HS-5 (cell line): Measurements from ENCODE around the gene ANKRD2.
"Not testable (repeated sequence)": the region's sequence is repeated elsewhere in the genome, so short reads cannot be mapped to it uniquely, and the experiment has no call there.

ENCODE experiments used
- DNase-seq: peaks from one replicate; pipeline ENCODE4 v3.0.0-alpha.2; 2012; ENCODE audit warnings: low read depth

ANKRD2 gene

DNA sequence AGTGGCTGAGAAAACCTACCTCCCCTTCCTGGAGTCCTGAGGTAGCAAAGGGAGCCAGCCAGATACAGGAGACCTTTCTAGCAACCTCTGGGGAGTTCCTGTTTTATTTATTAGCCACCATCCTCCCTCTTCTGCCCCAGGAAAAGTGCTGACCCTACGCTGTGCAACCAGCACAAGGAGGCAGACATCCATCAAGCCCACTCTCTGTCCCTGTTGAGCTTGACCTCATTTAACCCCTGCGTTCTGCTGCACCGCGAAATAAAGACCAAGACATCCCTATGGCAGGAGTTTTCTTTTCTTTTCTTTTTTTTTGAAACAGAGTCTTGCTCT, 25.3 kb upstream of the ANKRD2 start:
- DNase-seq, result no peak

DNA sequence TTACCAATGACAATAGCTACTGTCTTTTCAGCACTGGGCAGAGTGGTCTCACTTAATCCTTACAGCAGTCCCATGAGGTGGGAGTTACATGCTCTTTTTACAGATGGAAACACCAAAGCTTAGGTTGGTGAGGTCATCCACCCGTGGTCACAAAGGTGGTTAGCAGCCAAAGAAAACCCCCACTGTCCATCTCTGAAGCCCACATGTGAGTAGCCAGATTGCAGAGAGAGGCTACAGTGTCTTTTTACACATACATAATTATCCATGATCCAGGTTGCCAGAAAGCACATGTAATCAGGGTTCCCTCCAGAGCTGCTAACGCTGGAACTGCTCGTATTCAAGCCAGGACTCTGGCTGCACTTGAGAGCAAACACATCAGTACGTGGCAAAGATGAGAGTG, 24.6 kb upstream of the ANKRD2 start:
- DNase-seq, result no peak

DNA sequence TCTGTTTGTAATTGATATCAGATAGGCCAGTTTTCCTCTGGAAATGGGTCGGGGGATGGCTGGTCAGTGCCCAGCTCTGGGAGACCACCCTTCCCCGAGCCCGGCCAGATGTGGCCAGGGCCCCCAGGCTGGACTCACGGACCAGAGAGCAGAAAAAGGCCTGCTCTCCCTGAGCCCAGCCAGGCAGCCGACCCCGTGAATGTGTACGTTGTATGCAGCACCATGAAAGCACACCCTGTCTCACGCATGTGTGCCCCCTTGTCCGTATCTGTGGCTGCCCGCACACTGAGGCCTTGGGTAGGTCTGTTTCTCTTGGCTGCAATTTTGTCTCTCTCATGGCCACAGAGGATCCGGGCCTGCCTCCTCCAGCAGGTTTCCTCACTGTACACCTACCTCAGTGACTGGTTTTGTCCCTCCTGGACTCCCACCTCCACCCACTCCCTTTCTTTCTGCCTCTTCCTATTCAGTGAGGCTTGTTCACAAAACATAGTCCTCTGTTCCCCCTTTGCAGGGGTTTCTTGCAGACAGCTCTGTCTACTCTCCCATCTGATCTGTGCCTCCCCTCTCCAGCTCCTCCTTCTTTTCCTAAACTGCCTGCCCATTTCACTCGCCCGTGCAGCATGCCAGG, 23.6 kb upstream of the ANKRD2 start:
- no peak for DNase-seq

DNA sequence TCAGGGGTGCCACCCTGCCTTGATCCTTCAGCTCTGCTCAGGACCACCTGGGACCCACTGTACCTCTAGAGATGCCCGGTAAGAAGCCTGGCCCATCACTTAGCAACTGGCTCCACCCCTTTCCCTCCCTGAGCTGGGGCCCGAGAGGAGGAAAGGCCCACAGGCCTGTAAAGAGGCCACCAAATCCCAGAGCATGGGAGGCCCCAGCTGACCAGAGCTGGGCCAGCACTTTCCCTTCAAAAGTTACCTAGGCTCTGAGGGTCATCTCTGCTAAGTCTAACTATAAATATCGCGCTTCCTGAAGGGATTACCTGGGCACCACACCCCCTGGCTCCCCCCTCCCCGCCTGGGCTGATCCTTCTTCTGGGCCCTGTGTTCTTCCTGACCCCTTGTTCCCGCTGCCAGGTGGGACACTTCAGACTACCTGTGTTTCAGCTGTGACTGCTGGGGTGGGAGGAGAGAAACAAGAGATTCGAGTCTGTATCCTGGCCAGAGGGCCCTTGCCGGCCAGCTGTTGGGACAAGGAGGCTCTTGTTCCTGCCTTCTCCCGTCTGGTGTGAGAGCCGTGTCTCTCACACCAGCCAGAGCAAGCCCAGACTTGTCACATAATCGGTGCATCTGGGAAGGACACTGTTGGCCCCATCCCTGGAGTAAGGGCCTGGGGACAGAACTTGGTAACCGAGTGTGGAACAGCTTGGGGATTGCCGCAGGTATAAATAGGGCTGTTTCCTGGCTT, 22.8 kb upstream of the ANKRD2 start:
- no peak for DNase-seq

DNA sequence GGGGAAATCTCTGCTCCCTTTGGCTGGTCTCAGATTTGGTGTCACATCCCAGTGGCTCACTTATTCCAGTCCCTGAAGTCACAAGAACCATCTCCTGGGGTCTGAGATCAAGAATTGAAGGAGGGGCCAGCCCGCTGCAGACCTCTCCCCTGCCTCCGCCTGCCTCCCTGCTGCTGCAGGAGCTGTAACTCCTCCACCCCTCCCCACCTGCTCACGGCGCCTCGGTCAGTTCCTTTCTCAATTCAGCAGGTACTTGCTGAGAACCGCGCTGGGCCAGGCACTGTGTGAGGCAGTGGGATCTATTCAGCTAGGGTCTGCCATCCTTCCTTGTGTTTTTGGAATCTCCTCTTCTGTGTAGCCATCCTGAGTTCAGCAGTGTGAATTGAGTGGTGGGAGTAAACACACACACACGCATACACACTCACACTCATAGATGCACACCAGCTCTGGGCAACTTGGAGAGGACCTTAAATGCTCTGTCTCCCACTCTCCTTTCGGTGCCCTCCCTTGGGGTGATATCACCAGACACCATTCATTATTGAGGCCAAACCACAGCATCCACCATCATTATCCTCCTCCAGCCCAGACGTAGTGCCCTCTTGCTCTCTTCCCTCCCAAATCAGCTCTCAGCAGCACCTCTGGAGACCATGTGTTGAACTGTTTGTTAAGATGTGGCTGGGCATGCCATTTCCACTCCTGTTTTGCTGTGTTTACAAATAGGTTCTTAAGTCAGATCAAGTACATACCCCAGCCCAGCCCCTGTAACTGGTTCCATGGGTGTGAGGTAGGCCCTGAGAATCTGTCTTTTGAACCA, 22.0 kb upstream of the ANKRD2 start:
- no peak for DNase-seq

DNA sequence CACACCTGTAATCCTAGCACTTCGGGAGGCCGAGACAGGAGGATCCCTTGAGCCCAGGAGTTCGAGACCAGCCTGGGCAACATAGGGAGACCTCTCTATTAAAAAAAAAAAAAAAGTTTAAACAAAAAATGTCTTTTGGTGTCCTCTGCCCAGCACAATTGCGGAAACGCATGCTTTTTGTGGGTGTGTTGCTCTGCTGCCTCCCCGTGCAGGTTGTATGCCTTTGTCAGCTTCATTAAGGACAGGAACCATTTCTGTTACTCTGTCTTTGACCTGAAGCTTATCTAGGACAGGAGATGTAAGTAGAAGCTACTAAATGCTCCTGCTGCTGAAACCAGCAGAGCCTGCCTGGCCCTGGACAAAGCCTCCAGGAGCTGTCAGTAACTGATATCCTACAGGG, 21.3 kb upstream of the ANKRD2 start:
- no peak for DNase-seq

DNA sequence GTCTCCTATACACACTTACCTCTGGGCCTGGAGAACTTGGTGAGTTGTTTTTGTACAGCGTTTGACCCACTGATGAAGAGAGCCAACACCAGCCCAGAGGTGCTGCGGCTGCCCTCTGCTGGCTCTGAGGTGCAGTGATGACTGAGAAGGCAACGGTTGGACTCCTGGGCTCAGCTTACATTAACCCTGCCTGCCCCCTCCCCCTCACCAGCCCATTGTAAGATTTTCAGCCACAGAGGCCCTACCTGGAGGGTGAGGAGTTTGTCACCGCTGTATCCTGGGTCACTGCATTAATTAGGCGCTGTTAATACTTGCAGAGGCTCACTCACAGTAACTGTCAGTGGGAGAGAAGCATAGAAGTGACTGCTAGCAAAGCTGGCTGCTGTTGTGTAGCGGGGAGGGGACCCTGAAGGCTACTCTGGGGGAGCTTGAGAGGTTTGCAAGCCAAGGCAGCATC, 19.0 kb upstream of the ANKRD2 start:
- DNase-seq, result no peak

DNA sequence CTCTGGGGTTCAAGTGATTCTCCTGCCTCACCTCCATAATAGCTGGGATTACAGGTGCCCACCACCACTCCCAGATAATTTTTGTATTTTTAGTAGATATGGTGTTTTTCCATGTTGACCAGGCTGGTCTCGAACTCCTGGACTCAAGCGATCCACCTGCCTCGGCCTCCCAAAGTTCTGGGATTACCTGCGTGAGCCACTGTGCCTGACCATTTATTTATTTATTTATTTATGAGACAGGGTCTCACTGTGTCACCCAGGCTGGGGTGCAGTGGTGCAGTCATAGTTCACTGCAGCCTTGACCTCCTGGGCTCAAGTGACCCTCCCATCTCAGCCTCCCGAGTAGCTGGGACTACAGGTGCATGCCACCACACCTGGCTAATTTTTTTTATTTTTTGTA, 18.2 kb upstream of the ANKRD2 start:
- DNase-seq, result not testable (repeated sequence)

DNA sequence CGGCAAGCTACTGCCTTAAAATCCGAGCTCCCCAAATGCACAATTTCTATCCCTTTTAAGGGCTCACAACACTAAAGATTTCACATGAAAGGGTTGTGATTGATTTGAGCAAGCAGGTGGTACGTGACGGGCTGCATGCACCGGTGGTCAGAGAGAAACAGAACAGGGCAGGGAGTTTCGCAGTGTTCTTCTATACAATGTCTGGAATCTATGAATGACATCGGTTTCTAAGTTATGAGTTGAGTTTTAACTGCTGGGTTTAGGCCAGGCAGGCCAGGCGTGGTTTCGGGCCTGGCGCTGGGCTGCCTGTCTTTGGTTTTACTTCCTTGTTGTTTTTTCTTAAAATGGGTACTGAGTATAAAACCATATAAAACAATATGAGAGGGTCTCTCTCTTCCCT, 17.0 kb upstream of the ANKRD2 start:
- DNase-seq, result not testable (repeated sequence)

DNA sequence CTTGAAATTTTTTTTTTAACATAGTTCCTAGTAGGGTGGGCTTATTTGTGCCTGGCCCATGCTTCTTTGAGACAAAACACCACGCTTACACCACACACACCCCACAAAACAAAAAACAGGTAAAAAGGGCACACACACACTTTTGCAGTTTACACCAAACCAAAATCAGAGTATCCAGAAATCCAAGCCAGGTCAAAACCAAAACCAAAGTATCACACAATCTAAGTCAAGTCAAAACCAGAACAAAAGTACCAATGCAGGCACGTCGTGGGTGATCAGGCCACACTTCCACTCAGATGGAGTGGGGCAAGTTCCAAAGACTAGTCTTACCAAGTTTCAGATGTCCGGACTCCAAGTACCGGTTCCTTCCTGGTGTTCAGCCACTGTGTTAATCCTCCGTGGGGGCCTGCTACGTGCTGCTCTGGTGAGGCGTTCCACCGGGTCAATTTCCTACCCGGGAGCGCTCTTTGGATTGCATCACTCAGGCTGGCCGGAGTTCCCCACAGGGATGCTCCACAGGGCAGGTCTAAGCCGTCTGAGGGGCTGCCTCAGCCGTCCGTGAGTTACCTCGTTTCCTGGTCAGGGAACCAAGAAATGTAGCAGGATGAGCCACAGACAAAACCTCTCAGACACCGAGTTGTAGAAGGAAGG, 11.7 kb upstream of the ANKRD2 start:
- DNase-seq, result not testable (repeated sequence)

DNA sequence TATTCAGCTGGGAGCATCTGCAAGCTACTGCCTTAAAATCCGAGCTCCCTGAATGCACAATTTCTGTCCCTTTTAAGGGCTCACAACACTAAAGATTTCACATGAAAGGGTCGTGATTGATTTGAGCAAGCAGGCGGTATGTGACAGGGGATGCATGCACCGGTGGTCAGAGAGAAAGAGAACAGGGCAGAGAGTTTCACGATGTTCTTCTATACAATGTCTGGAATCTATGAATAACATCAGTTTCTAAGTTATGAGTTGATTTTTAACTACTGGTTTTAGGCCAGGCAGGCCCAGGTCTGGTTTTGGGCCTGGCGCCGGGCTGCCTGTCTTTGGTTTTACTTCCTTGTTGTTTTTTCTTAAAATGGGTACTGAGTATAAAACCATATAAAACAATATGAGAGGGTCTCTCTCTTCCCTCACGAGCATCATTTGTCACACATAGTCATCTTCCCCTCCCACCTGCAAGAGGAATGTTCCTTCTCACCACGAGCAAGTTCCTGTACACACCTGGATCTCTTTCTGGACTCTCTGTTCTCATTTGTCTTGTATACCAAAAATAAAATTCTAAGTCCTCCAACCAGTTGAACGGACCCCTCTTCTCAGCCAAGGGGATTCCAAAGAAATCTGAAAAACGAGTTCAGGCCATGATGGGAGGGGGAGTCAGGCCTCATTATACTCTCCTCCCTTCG, 11.0 kb upstream of the ANKRD2 start:
- not testable (repeated sequence) for DNase-seq

DNA sequence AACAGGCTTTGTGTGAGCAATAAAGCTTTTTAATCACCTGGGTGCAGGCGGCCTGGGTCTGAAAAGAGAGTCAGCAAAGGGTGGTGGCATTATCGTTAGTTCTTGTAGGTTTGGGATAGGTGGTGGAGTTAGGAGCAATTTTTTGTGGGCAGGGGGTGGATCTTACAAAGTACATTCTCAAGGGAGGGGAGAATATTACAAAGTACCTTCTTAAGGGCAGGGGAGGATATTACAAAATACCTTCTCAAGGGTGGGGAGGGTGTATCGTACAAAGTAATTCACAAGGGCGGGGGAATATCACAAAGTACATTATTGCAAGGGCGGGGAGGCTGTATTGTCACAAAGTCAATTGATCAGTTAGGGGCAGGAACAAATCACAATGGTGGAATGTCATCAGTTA, 10.2 kb upstream of the ANKRD2 start:
- not testable (repeated sequence) for DNase-seq

DNA sequence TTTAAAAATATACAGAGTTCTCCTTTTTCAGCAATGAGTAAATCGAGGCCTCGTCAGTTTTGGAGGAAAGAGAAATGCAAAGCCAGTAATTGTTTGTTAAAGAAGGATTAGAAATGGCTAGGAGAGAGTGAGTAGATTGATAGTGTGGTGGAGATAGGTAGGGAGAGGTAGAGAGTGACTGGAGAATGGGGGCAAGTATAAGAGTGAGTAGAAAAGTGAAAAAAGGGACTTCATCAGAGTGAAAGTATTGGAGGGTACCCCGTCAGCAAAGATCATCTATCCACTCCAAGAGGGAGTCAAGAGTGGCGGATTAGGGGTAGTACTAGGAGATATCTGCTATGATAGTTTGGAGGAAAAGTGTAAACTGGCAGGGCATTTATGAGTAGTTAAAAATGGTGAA, 9.2 kb upstream of the ANKRD2 start:
- DNase-seq, result no peak

DNA sequence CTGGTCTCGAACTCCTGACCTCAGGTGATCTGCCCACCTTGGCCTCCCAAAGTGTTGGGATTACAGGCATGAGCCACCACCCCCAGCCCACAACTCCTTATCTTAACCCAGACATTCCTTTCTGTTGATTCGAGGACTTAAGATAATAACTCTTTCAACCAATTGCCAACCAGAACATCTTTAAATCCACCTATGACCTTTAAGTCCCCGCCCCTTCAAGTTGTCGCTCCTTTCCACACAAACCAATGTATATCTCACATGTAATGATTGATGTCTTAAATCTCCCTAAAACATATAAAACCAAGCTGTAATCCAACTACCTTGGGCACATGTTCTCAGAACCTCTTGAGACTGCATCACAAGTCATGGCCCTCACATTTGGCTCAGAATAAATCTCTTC, 7.8 kb upstream of the ANKRD2 start:
- DNase-seq, result no peak

DNA sequence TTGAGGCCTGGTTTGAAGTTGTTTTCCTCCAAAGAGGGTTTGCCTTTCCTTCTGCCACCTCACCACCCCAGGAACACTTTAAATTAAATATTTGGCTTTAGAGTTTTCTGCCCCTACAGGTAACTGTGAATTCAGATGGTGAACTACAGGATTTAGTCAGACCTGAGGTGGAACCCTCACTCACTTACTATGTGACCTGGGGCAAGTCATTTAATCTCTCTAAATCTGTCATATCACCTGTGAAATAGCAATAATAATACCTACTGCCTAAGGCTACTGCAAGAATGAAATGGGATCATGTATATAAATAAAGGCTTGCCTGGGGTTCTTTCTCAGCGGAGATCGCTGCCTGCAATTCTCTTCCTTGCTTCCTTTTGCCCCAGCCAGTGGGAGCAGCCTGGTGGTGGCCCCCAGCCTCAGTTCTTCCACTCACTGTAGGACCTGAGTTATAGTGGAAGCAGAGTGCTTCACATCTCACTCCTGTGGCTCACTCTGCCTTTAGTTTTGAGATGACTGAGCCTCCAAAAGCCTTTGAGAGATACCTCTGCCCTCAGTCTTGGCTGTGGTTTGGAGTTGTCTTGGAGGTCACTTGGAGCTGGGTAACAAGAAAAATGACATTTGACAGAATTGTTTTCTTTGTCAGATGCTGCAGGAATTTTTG, 6.1 kb upstream of the ANKRD2 start:
- no peak for DNase-seq

DNA sequence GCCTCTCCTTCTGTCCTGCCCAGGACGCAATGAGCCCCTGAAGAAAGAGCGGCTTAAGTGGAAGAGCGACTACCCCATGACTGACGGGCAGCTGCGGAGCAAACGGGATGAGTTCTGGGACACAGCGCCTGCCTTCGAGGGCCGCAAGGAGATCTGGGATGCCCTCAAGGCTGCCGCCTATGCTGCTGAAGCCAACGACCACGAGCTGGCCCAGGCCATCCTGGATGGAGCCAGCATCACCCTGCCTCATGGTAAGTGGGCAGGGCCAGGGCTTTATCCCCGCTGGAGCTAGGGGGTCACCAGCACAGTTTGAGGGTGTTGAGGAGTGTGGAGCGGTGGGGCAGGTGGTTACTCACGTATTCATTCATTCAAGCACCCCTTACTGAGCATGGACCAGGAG, 4.7 kb upstream of the ANKRD2 start:
- DNase-seq, result no peak

DNA sequence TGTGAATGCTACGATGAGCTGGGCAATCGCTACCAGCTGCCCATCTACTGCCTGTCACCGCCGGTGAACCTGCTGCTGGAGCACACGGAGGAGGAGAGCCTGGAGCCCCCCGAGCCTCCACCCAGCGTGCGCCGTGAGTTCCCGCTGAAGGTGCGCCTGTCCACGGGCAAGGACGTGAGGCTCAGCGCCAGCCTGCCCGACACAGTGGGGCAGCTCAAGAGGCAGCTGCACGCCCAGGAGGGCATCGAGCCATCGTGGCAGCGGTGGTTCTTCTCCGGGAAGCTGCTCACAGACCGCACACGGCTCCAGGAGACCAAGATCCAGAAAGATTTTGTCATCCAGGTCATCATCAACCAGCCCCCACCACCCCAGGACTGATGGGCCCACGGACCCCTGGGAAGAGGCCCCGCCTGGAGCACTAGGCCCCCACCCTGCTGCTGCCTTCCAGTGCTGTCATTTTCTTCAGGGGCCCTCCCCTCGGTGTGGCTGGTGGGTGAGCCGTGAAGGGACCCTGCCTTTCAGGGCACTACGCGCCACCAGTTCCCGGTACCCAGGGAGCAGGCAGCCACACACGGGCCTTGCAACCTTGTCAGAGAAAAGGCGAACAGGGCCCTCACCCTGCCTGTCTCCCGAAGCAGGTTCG, 2.3 kb upstream of the ANKRD2 start:
- no peak for DNase-seq

DNA sequence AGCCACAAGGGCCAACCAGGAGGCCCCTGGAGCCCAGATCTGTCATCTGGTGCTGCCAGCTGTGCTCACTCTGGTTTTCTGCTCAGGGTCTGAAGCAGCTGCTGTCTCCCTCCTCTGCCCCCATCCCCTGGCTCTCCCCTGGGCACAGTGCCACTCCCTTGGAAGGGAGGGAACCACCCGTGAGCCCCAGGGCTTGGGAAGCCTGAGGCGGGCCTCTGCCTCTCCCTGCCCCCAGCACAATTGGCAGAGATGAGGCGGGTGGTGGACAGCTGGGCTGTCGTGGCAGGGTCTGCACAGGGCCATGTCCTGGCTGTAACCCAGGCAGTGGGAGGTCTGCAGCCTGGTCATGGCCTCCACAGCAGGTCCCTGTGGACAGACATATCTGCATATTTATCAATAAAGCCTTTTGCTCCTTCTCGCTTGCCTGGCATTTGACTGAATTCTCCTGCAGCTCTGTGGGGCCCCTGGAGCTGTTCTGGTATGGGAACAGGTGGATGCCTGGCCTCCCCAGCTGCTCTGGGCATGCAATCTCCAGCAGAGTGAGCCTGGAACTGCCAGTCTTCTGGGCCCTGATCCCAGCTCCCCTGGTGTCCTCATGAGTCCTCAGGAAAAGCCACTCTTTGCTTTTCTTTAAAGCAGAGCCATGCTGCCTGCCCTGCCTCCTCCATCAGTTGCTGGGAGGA, 1.6 kb upstream of the ANKRD2 start:
- no peak for DNase-seq

DNA sequence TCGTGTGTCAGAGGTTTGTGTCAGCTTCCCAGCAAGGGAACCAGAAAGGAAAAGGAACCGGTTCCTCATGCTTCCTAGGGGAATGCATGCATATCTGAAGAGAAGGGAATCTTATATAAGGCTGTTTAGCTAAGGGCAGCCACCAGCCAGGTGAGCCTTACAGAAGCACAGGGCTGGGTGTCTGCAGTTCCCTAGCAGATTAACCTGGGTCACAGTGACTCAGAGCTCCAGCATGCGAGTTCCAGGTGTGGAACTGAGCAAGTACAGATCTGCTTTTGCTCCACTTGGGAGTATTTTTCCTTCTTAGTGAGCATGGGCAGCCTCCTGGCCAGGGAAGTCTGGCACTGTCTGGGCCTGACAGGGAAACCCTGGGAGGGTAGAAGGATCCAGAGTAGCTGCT, 957 bp upstream of the ANKRD2 start:
- DNase-seq, result no peak

DNA sequence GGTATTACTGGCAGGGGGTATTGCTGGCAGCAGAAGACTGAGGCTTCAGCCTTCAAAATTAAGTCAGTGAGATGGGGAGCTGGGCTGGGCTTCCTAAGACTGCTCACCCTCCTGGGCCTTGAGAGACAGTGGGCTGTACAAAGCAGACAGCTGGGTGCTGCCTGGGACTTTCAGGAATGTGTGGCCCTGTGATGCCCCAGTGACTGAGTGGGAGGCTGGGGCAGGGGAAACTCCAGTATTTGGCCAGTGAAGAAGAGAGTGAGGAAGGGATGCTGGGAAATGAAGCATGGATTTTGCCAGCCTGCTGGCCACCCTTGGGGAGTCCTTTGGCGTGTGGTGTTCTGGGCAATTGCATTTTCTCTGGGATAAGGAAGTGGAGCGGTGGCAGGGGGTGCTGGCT, 442 bp downstream of the ANKRD2 start:
- no peak for DNase-seq
